WTC11 (cell line): ENCODE measurements around the gene PLCB3. TPM values are rescaled to one million over a fixed set of nuclear protein-coding genes. Genes with fewer than 3 reads are reported as not detected.

ENCODE experiments used
- ATAC-seq: fragments of 200-7000 bp; cut with Tn5 transposase; 2 replicates; pipeline ENCODE4 v1.10.0; 2021; ENCODE audit warnings: mild to moderate bottlenecking, moderate library complexity
- CTCF ChIA-PET: fragments of 300-600 bp; sonication (Branson Sonifier 250); formaldehyde crosslinking; loops from one replicate; lab custom pipeline; 2021; ENCODE audit warnings: antibody characterized with exemption; lab: Charles Lee
- POLR2A ChIA-PET: fragments of 350-600 bp; sonication (Branson Sonifier 250); formaldehyde crosslinking; loops from one replicate; lab custom pipeline; 2021; ENCODE audit warnings: antibody characterized with exemption; lab: Charles Lee
- DNase-seq: peaks from one replicate; pipeline ENCODE4 v3.0.0; 2021; ENCODE audit warnings: low spot score
- H3K27ac Mint-ChIP-seq: 2 replicates; pipeline ENCODE4 v1.8.0; 2021; ENCODE audit warnings: mixed read lengths
- H3K27me3 Mint-ChIP-seq: 2 replicates; pipeline ENCODE4 v1.8.0; 2021; ENCODE audit warnings: low read depth, mild to moderate bottlenecking, moderate library complexity, mixed read lengths
- H3K36me3 Mint-ChIP-seq: 2 replicates; pipeline ENCODE4 v1.8.0; 2021; ENCODE audit warnings: mixed read lengths
- H3K4me1 Mint-ChIP-seq: 2 replicates; pipeline ENCODE4 v1.8.0; 2022; ENCODE audit warnings: mixed read lengths
- H3K4me3 Mint-ChIP-seq: 2 replicates; pipeline ENCODE4 v1.8.0; 2021; ENCODE audit warnings: mild to moderate bottlenecking, moderate library complexity, mixed read lengths
- H3K9me3 Mint-ChIP-seq: 2 replicates; pipeline ENCODE4 v1.8.0; 2021; ENCODE audit warnings: mixed read lengths
- AFF4 ChIP-seq: sonication (generic); formaldehyde crosslinking; IDR thresholded peaks from 2 replicates; pipeline ENCODE4 v1.8.1; 2023; ENCODE audit warnings: mild to moderate bottlenecking, missing genetic modification reagents, borderline replicate concordance
- ARID4B ChIP-seq: sonication (generic); formaldehyde crosslinking; IDR thresholded peaks from 2 replicates; pipeline ENCODE4 v1.8.0; 2023; ENCODE audit warnings: missing genetic modification reagents, mild to moderate bottlenecking, borderline replicate concordance
- ATF1 ChIP-seq: sonication (generic); formaldehyde crosslinking; IDR thresholded peaks from 2 replicates; pipeline ENCODE4 v1.8.1; 2023; ENCODE audit warnings: mild to moderate bottlenecking, moderate library complexity, missing genetic modification reagents
- CREB1 ChIP-seq: sonication (generic); formaldehyde crosslinking; IDR thresholded peaks from 2 replicates; pipeline ENCODE4 v1.8.0; 2023; ENCODE audit warnings: mild to moderate bottlenecking, missing genetic modification reagents
- CREM ChIP-seq: sonication (generic); formaldehyde crosslinking; IDR thresholded peaks from 2 replicates; pipeline ENCODE4 v1.8.1; 2022; ENCODE audit warnings: mild to moderate bottlenecking, missing genetic modification reagents, moderate library complexity
- E2F5 ChIP-seq: sonication (generic); formaldehyde crosslinking; IDR thresholded peaks from 2 replicates; pipeline ENCODE4 v1.8.1; 2022; ENCODE audit warnings: mild to moderate bottlenecking, moderate library complexity, missing genetic modification reagents
- FOXJ3 ChIP-seq: sonication (generic); formaldehyde crosslinking; IDR thresholded peaks from 2 replicates; pipeline ENCODE4 v1.9.0; 2021; ENCODE audit warnings: missing genetic modification reagents, mild to moderate bottlenecking, borderline replicate concordance
- JAZF1 ChIP-seq: fragments of 250-450 bp; sonication (Bioruptor Pico); IDR thresholded peaks from 2 replicates; pipeline ENCODE4 v1.9.0; 2021; ENCODE audit warnings: moderate library complexity, mild to moderate bottlenecking, inconsistent platforms
- JUN ChIP-seq: sonication (generic); formaldehyde crosslinking; IDR thresholded peaks from 2 replicates; pipeline ENCODE4 v1.8.0; 2023; ENCODE audit warnings: mild to moderate bottlenecking, missing genetic modification reagents
- MAX ChIP-seq: sonication (generic); formaldehyde crosslinking; IDR thresholded peaks from 2 replicates; pipeline ENCODE4 v1.8.0; 2022; ENCODE audit warnings: mild to moderate bottlenecking, missing genetic modification reagents
- MYBL2 ChIP-seq: sonication (generic); formaldehyde crosslinking; IDR thresholded peaks from 2 replicates; pipeline ENCODE4 v1.8.1; 2023; ENCODE audit warnings: mild to moderate bottlenecking, moderate library complexity, missing genetic modification reagents
- PRDM15 ChIP-seq: sonication (generic); formaldehyde crosslinking; IDR thresholded peaks from 2 replicates; pipeline ENCODE4 v1.8.0; 2022; ENCODE audit warnings: missing genetic modification reagents
- STAT6 ChIP-seq: sonication (generic); formaldehyde crosslinking; conservative IDR thresholded peaks from 2 replicates; pipeline ENCODE4 v1.8.1; 2023; ENCODE audit warnings: mild to moderate bottlenecking, low read depth, missing genetic modification reagents, moderate library complexity
- TCF7 ChIP-seq: sonication (generic); formaldehyde crosslinking; IDR thresholded peaks from 2 replicates; pipeline ENCODE4 v1.8.0; 2022; ENCODE audit warnings: mild to moderate bottlenecking, low read depth, missing genetic modification reagents, moderate library complexity
- USF2 ChIP-seq: sonication (generic); formaldehyde crosslinking; IDR thresholded peaks from 2 replicates; pipeline ENCODE4 v1.8.1; 2023; ENCODE audit warnings: mild to moderate bottlenecking, missing genetic modification reagents, moderate library complexity
- ZBTB21 ChIP-seq: sonication (generic); formaldehyde crosslinking; IDR thresholded peaks from 2 replicates; pipeline ENCODE4 v1.8.1; 2023; ENCODE audit warnings: mild to moderate bottlenecking, missing genetic modification reagents, borderline replicate concordance
- ZNF396 ChIP-seq: fragments of 250-450 bp; sonication (Bioruptor Pico); IDR thresholded peaks from 2 replicates; pipeline ENCODE4 v1.8.0; 2021; ENCODE audit warnings: mild to moderate bottlenecking, moderate library complexity, borderline replicate concordance
- total RNA-seq: library from RNA; stranded (reverse); gene quantifications from 3 replicates; pipeline ENCODE4 v1.2.3, GENCODE V29; 2021

The PLCB3 gene
- total RNA-seq, 1 experiment from 2014 or later: 97.4 TPM

- H3K27me3 Mint-ChIP-seq: no peaks in the 10 kb centered on the region
- H3K4me3 Mint-ChIP-seq: peak overlapping the region; percentile 88
- H3K27ac Mint-ChIP-seq: peak overlapping the region; percentile 100; the same call in 1 of the 2 replicates
- no peak for TF ChIP-seq PRDM15 (CRISPR knock-in tag)
- TF ChIP-seq FOXJ3 (CRISPR knock-in tag): no peak
- TF ChIP-seq JUN (CRISPR knock-in tag): no peak
- no peak for TF ChIP-seq CREB1 (CRISPR knock-in tag)
- no peak for TF ChIP-seq ZNF396 (CRISPR knock-in tag)
- TF ChIP-seq JAZF1 (CRISPR knock-in tag): no peak
- no peak for TF ChIP-seq TCF7
- no peak for TF ChIP-seq USF2 (CRISPR knock-in tag)
- no peak for TF ChIP-seq MAX
- no peak for TF ChIP-seq CREM (CRISPR knock-in tag)
- no peak for TF ChIP-seq STAT6 (CRISPR knock-in tag)
- TF ChIP-seq ZBTB21: no peak
- TF ChIP-seq AFF4 (CRISPR knock-in tag): no peak
- no peak for TF ChIP-seq E2F5
- no peak for TF ChIP-seq ATF1 (CRISPR knock-in tag)
- no peak for TF ChIP-seq MYBL2 (CRISPR knock-in tag)
- TF ChIP-seq ARID4B: no peak
- TF ChIP-seq, all 79 proteins: peak for 0
- ATAC-seq (peak; percentile 85), DNase-seq (no peak)
- CTCF ChIA-PET: interaction anchor here (0.6 to 3.8 kb wide), 14 partner anchors 10 to 322 kb away, joined by 3 to 50 read pairs (median 4); partner anchors contain the start of genes ESRRA, NUDT22, PLCB3 and PRDX5
- Mint-ChIP-seq H3K36me3 (peaks cover 12% of the 10 kb centered on the region), H3K4me1 (peaks cover 30% of the 10 kb centered on the region), H3K9me3 (no peaks in the 10 kb centered on the region)
- POLR2A ChIA-PET: interaction anchor here (0.5 to 1.5 kb wide), 11 partner anchors 9 to 89 kb away, joined by 3 to 9 read pairs (median 4); partner anchors contain the start of genes PLCB3, PRDX5, STIP1 and TRMT112
Observed at GRCh38 chr11:64241241-64241490, 10.2 kb upstream of the PLCB3 start.
